GM19467 (cell line): ENCODE results near the gene PTPRN2.
"Not testable (repeated sequence)": the region's sequence is repeated elsewhere in the genome, so short reads cannot be mapped to it uniquely, and the experiment has no call there.

Experiments used
- ATAC-seq: cut with Tn5 transposase; IDR thresholded peaks from one replicate; pipeline ENCODE4 v1.9.1; 2021; ENCODE audit warnings: mild to moderate bottlenecking, moderate library complexity; ENCODE audit not compliant: unreplicated experiment

PTPRN2 gene

DNA sequence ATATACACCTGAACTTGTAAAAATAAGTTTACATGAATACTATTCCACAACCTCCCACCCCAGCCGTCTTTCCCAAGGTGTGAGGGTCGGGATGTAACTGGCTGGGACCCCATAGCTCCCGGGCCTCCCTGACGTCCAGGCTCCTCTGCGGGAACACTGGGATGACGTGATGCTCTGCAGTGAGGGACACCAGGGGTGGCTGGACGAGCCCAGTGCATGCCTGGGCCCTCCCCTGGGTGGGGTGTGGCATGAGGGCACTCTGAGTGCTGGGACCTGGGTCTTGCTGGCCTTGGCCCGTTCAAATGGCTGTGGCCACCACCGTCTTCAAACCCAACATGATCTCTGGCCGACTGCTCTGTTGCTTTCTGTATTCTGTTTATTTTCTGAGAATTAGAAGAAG is 1068.4 kb downstream of the PTPRN2 start:
- ATAC-seq, result no peak

DNA sequence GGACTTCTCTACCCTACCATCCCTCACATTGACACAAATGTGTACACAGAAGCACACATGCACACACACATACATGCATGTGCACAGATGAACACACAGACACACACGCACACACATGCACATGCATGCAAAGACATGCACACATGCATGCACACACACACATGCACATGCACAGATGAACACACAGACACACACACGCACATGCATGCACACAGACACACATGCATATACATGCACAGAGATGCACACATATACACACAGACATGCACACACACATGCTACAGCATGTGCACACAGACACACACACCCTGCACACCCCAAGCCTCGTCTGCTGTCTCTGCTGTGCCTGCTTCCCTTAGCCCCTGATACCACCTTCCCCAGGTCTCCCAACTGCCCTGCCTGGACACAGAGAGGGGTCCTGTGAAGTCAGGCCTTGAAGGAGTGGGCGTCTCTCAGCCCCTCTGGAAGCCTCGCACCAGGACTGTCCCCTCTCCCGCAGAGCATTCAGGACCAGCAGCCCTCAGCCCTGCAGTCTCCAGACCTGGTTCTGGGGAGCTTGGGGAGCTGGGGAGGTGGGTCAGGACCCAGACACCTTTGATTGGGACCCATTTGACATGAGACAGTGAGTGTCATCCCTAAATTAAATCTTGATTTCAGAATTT is 1069.0 kb downstream of the PTPRN2 start:
- ATAC-seq, result no peak

DNA sequence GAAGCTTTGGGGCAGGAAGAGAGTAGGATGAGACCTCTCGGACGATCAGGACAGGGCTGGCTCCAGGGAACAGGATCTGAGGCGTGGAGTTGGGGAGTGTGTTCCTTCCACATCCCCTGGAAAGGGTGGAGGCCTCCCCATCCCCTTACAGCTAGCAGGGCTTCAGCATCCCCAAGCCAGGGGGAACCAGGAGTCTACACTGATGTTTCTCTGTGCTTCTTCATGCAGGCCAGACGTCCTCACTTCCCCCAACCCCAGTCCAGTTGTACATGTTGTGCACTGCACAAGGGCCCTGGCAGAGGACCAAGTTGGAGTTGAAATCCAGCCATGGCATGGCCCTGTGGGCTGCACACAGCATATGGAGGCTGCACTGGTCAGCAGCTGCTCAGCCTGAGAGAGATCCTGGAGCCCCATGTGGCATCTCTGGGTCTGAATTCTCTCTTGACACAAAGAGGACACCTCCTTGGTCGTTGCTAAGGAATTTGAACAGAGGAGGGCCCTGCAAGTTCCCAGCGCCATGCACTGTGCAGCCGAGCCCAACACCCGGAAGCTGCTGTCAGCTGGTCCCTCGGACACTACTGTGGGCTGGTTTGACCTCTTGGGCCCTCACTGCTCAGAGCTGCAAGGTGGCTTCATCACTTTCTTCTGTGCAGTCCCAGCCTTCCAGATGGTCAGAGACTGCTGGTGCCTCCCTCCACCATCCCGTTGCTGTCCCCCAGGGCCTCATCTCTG is 1069.7 kb downstream of the PTPRN2 start:
- ATAC-seq, result no peak

DNA sequence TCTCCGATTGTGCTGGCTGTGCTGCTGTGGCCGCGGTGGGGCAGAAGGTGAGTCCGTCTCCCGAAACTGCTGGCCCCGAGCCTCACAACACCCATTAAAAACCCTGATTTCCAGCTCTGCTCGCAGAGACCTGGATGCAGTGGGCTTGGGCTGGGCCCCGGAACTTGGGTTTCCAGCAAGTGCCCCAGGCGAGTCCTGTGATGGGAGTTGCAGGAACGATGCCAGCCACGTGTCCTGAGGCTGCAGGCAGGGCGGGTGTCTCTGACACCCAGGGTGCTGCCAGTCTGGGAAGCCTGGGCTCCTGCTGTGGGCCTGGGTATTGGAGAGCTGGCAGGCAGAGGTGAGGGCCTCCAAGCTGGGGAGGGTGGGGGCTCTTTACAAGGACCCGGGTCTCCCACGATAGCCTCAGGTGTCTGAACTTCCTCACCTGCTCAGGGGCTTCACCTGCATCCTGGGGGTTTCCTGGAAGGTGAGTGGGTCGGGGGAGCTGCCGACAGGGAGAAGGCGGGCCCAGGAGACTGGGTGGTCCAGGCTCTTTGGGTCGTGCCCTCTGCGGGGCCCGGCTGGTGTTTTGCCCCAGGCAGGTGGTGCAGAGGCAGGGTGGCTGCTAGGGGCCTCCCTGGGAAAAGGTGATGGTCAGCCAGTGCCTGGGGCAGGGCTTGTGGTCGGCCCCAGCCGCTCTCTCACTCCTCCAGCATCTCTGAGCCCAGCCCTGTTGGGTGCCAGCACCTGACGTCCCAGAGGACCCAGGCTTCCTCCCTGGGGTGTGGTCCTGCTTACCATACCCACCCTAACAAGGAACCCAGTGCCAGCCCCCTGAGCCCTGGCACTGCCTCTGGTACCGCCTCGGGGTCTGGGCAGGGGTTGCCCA is 1070.5 kb downstream of the PTPRN2 start:
- ATAC-seq, result no peak

DNA sequence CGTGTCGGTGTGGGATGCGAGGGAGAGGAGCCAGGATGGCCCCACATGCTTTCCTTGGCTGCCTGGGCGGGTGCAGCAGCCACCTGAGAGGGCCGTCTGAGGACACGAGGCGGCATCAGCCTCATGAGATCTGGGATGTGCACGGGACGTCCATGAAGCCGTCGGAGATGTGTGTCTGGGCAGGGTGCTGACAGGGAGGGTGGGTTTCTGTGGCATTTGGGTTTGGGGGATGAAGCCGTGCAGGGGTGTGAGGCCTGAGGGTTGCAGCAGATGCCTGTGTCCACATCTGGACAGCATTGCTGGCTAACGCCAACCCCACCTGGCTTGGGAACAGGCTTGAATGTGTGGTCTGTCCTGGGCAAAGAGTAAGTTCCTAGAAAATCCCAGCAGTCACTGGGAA is 1071.3 kb downstream of the PTPRN2 start:
- no peak for ATAC-seq

DNA sequence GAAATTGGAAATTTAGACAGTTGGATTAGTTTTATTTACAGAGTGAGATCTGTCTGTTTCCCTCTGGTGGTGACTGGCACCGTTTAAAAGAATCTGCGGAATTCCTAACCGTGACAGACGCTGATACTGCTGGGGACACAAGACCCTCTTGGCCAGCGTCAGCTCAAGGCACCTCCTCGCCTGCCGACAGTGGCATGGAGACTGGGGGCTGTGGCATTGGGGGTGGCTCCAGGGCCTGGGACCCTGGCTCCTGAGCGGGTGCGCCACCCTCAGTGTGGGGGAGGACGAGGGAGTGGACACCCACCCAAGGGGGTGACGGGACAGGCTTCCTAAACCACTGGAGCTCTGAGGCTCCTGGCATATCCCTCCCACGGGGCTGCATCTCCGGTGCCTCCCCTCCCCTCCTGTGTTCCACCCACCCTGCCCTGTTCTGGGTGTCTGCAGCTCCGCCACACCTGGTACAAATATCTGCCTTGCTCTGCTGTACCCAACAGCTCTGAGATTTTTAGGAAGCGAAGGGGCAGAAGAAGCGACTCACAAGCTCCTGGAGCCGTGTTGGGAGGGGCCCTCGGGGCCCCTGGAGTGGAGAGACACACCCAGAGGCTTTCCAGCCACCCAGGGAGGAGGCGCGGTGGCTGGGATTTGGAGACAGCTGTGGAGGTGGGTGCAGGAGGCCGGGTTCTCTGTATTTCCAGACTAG is 1072.1 kb downstream of the PTPRN2 start:
- no peak for ATAC-seq

DNA sequence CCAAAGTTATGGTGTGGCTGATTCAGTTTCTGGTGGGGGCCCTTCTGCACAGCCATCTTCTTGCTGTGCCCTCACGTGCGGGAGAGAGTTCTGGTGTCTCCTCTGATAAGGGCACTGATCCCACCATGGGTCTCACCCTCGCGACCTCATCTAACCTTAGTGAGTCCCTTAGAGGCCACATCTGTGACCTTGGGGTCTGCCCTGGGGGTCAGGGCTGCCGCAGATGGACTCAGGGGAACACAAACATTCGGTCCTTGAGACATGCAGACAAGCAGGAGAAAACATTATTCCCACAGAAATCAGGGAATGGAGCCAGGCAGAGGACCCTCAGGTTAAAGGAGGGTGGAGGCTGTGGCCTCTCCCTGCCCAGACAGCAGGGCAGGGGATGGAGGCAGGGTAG is 1072.9 kb downstream of the PTPRN2 start:
- no peak for ATAC-seq

DNA sequence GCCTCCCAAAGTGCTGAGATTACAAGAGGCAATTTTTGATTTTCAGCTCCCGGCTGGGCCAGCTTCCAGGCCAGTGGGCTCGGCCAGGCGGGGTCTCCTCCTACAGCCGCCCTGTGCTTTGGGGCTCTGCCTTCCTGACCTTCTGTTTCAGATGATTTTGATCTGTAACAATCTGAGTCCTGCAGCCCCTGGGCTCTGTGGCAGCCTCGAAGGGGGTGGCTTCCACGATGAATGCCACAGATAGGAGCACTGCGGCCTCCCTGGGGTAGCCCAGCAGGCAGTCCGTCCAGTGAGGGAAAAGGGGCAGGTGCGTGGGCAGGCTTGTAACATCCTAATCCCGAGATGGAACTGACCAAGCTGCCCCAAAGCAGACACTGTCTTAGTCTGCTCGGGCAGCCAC is 1073.3 kb downstream of the PTPRN2 start:
- no peak for ATAC-seq

DNA sequence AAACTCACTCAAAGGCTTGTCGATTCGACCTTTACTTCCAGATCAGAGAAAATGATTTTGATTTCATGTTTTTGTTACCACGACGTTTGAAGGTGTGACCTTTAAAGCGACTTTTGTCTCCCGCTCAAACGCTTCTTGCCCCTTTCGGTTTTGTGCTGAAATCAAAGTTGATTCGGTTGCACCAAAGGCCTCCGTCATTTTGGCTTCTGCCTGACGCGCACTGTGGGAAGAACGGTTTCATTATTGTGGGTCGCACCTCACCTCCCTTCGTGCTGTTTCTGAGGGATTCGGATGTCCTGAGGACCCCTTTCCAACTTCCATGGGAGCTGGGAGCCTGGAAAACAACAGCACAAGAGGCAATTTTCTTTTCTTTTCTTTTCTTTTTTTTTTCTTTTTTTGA is 1073.9 kb downstream of the PTPRN2 start:
- no peak for ATAC-seq

DNA sequence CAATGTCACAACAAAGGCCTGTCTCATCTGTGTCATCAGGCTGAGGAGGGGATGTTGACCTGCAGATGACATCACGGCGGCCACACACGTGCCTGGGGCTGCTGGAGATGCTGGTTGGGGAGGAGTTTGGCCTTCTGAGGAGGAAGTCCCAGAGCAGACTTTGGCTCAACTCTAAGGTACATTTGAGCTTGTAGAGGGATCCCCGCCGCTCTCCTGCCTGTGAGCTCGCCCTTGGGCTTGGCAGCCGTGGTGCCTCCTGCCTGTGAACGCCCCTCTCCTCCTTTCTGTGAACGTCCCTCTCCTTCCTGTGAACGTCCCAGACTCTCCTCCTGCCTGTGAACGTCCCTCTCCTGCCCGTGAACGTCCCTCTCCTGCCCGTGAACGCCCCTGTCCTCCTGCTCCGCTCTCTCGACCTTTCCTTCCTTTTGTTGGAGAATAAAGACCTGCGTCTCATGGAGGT is 1074.4 kb downstream of the PTPRN2 start:
- no peak for ATAC-seq

DNA sequence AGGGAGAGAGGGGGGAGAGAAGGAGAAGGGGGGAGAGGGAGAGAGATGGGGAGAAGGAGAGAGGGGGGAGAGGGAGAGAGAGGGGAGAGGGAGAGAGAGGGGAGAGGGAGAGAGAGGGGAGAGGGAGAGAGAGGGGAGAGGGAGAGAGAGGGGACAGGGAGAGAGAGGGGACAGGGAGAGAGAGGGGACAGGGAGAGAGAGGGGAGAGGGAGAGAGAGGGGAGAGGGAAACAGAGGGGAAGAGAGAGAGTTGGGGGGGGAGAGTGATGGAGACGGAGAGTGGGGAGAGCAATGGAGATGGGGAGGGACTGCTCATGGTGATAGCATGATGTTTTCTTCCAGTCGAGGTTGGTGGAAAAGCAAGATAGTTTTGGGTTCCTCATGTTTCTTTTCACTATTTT is 1078.4 kb downstream of the PTPRN2 start:
- ATAC-seq, result no peak

DNA sequence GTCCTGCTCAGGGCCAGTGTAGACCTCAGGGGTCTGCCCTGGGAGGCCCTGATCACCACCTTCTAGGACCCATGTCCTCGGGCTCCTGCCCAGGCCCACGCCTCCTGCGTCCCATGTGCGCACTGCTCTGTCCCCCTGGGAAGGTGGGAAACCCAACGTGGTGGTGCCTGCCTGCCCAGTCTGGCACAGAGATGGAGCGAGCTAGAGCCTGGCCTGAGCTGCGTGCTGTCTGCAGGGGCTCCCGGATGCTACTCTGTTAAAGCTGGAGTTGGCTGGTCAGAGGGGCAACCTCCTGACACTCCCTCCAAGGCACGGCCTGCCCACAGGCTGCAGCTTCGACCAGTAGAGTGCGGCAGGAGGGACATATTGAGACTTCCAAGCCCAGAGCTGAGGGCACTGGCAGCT is 1079.1 kb downstream of the PTPRN2 start:
- ATAC-seq, result no peak

DNA sequence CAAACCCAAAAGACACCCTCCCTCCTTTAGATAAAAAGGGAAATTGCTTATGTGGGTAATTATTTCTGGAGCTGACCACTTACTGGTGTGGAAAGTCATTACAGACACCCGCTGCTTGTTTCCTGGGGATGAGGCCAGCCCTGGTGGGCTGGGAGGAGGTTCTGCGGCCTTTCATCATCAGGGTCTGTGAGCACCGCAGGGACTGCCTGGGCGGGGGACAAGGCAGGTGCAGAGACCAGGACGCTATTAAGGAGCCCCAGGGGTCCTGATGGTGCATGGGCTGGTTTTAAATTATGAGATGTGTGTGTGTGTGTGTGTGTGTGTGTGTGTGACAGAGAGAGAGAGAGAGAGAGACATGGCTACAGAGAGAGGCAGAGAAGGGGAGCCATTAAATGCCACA is 1079.6 kb downstream of the PTPRN2 start:
- no peak for ATAC-seq

DNA sequence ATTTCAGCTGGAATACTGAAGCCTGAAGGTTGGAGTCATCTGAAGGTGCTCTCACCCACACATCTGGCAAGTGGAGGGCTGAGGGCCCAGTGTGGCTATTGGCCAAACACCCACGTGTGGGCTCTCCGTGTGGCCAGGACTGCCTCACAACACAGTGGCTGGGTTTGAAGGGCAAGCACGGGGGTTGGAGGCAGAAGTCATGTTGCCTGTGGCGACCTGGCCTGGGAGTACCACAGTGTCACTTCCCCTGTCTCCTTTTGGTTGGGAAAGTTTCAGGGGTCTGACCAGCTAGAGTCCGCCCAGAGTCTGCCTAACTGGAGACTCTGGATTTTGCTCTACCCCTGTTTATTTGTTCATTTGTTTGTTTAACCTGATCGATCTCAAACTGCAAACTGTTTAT is 1081.4 kb downstream of the PTPRN2 start:
- ATAC-seq, result no peak

DNA sequence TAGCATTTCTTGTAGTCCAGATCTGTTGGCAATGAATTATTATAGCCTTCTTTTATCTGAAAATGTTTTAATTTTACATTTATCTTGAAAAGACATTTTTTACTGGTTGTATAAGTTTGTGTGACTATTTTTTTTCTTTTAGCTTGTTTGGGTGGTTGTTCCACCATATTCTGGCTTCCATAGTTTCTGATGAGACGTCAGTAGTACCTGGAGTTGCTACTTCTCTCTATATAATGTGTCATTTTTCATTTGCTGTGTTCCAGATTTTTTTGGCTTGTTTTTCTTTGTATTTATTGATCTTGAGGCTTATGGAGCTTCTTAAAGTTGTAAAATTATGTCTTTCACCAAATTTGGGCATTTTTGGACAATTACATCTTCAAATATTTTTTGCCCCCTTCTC is 1082.0 kb downstream of the PTPRN2 start:
- ATAC-seq, result no peak

DNA sequence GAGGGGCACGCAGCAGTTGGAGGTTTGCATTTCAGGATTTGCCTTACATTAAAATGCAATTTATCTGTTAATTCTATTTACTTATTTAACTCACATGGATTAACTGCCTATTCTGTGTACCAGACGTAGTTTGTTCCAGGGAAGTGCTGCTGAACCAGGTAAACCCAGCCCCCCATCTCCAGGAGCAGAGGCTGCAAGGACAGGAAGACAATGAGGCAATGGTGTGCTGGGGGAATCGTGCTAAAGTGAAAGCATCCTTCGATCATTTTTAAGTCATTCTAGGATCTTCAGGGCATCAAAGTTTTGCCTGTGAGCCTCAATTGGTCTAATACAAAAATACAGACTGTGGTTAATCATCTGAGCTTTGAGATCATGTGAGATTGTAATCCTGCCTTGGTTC is 1084.4 kb downstream of the PTPRN2 start:
- ATAC-seq, result no peak

DNA sequence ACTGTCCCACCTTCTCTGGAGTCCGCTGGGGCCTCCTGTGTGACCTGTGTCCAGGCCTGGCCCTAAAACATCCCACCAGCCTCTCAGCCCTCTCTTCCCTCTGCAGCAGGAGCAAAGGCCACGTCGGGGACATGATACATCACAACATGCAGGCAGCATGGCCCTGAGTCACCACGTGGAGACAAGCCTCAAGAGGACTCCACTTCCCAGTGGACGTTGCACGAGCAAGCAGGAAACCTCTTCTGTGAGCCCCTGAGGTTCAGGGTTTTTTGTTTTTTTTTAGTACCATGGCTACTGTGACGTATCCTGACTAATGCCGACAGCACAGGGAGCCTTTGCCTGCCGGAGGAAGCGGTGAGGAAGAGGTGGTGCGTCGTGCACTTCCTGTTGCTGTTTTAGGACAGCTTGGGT is 1084.9 kb downstream of the PTPRN2 start:
- no peak for ATAC-seq

DNA sequence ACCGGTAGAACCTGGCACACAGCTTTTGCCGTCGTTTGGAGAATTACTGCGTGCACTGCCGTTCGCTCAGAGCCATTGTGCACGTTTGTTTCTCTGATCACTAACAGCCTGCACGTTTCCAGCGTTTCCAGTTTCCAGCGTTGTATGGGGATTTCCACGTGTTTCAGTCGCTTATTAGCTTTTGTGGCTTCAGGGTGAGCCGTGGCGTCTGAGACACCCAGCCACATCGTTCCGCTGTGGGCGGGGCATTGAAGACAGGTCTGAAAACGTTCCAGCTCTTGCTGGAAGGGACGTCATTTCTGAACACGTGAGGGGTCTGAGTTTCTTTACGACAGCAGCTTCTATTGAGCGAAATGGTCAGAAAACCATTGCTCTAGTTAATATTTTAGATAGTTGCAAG is 1086.0 kb downstream of the PTPRN2 start:
- ATAC-seq, result no peak

DNA sequence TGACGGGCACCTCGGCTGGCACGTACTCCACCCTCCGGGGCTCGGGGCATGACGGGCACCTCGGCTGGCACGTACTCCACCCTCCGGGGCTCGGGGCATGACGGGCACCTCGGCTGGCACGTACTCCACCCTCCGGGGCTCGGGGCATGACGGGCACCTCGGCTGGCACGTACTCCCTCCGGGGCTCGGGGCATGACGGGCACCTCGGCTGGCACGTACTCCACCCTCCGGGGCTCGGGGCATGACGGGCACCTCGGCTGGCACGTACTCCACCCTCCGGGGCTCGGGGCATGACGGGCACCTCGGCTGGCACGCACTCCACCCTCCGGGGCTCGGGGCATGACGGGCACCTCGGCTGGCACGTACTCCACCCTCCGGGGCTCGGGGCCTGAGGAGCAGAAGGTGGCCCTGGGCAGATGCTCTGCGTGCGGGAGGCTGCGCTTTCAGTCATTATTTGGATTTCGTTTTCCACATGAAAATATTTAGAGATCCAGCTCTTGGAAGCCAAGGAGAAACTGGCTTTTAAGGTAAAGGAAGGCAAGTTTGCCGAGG is 1086.6 kb downstream of the PTPRN2 start:
- ATAC-seq, result not testable (repeated sequence)

DNA sequence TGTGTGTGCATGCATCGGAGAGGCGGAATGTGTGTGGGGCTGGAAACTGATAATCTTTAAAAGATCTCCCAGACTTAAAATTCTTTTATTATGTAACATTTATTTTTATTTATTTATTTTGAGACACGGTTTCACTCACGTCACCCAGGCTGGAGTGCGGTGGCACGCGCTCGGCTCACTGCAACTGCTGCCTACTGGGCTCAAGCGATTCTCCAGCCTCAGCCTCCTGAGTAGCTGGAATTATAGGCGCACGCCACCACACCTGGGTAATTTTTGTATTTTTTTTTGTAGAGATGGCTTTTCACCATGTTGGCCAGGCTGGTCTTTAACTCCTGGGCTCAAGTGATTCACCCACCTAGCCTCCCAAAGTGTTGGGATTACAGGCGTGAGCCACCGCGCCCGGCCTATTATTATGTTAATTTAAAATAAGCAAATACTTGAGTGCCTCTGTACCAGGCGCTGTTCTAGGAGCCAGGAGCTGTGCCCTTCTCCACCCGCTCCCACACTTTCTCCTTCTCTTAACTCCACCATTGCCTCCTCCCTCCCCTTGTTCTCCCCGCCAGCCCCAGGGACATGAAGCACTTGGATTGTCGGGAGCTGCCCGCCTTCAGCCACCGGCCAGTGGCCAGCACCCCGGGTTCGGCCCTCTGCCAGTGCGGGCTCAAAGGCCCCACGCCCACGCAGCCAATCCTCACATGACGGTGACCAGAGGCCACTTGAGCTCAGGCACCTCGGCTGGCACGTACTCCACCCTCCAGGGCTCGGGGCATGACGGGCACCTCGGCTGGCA is 1087.3 kb downstream of the PTPRN2 start:
- ATAC-seq, result no peak
